HUES6 (cell line): Measurements from ENCODE around the gene RANGAP1.

Source experiments
- H3K27ac ChIP-seq: 2 replicates; pipeline ENCODE4 v1.7.0; 2013; ENCODE audit warnings: low read depth, mild to moderate bottlenecking, low read length, inconsistent platforms
- H3K27me3 ChIP-seq: 2 replicates; pipeline ENCODE4 v1.6.1; 2013; ENCODE audit warnings: low read length; ENCODE audit not compliant: control insufficient read depth, insufficient read depth
- H3K36me3 ChIP-seq: 2 replicates; pipeline ENCODE4 v1.6.1; 2013; ENCODE audit warnings: low read length; ENCODE audit not compliant: control insufficient read depth, insufficient read depth
- H3K4me1 ChIP-seq: 2 replicates; pipeline ENCODE4 v1.6.1; 2013; ENCODE audit warnings: low read length; ENCODE audit not compliant: control insufficient read depth, insufficient read depth
- H3K4me3 ChIP-seq: 2 replicates; pipeline ENCODE4 v1.5.1; 2013; ENCODE audit warnings: low read depth, low read length
- H3K9ac ChIP-seq: one replicate; pipeline ENCODE4 v1.6.1; 2013; ENCODE audit warnings: mild to moderate bottlenecking, low read length
- H3K9me3 ChIP-seq: 2 replicates; pipeline ENCODE4 v1.6.1; 2013; ENCODE audit warnings: low read depth, low read length; ENCODE audit not compliant: control insufficient read depth, insufficient read depth

Gene RANGAP1

DNA sequence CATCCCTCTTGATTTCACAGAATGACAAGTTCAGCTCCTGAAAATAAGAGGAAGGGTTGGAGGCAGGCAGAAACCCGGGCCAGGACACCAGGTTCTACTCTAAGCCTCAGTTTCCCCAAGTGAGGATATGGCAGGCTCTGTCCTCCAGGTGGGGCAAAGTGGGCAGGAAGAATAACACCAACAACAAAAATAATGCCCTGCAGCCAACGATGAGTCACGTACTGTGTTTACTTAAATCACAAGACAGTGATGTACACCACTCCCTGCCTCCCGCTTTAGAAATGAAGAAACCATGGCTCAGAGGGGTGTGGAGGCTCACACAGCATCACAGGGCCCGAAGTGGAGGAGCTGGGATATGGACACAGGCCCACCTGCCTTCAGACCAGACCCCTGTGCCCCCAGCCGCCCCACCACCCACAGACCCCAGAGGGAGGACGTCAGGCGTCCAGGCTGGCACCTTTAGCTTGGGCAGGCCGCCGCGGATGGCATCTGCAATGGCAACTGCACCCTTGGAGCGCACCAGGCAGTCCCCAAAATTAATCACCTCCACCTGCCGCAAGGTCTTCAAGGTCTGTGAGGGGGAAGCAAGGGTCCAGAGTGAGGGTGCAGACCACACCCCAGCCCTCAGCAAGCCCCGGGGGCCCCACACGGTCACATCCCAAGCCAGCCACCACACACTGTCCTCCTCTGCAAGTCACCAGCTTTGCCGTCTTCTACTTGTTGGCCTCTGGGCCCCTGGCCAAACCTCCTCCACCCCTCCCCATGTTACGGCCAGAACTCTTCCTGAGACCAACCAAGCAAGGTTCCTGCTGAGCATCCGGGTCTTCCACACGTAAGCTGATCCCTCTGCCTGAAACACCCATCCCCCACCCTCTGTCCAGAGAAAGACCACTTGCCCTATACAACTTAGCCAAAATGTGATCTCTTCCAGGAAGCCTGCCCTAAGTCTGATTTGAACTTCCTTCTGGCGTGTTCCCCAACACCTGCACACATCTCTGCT lies 29.4 kb downstream of the RANGAP1 start:
- H3K4me3 ChIP-seq, result no peak overlapping the region
- H3K9me3 ChIP-seq, result no peaks in the 10 kb centered on the region
- H3K27ac ChIP-seq, result 0 out of 2 replicates have a peak overlapping the region, but pooled peaks have one; percentile 22
- no peak overlapping the region for H3K9ac ChIP-seq
- H3K27me3 ChIP-seq, result no peaks in the 10 kb centered on the region
- peaks cover 95% of the 10 kb centered on the region for H3K36me3 ChIP-seq
- H3K4me1 ChIP-seq, result peaks cover 8% of the 10 kb centered on the region; the same call in 1 of the 2 replicates

- peaks cover 8% of the 10 kb centered on the region; the same call in 1 of the 2 replicates for H3K4me1 ChIP-seq
- no peak overlapping the region for H3K4me3 ChIP-seq
- H3K27ac ChIP-seq, result no peak overlapping the region
- H3K9me3 ChIP-seq, result no peaks in the 10 kb centered on the region
- H3K27me3 ChIP-seq, result no peaks in the 10 kb centered on the region
- H3K36me3 ChIP-seq, result peaks cover 96% of the 10 kb centered on the region
- H3K9ac ChIP-seq, result no peak overlapping the region
Measured at GRCh38 chr22:41254230-41254629, 31.8 kb downstream of the RANGAP1 start.

DNA sequence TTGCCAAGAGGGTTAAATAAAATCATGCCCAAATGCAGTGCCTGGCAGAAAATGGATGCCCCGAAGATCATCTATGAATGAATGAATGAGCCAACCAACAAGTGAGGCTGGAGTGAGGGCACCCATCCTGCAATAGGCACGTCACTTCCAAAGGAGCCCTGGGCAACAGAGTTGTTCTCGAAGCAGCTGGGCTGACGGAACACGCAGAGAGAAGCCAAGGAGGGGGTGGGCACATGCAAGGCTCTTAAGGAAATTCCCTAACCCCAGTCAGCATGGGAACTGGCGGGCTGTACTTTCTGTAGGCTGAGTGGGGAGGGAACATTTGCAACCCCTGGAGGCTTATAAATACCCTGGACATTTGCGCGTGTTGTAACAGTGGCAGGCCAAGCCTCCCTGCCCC lies 33.6 kb downstream of the RANGAP1 start:
- no peaks in the 10 kb centered on the region for H3K27me3 ChIP-seq
- H3K9ac ChIP-seq, result no peak overlapping the region
- no peak overlapping the region for H3K4me3 ChIP-seq
- H3K36me3 ChIP-seq, result peaks cover 96% of the 10 kb centered on the region
- H3K4me1 ChIP-seq, result peaks cover 5% of the 10 kb centered on the region; the same call in 1 of the 2 replicates
- H3K27ac ChIP-seq, result no peak overlapping the region
- no peaks in the 10 kb centered on the region for H3K9me3 ChIP-seq

DNA sequence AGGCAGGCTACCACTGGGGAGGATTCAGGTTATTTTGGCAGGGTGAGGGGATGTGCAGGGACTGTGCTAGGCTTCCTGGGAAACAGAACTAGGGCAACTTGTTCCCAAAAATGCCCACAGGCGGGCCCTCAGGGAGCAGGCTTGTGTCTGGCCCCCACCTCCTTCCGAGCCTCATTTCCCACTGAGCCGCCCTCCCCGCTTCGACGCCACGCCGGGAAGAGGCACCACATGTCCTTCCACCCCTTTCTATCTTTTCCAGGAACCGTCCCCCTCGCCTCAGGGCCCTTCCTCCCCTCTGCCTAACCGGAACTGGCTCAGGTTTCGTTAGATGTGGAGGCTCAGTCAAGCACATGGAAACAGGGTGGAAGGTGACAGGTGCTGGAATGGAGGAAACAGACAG lies 35.9 kb downstream of the RANGAP1 start:
- Histone ChIP-seq H3K36me3 (peaks cover 93% of the 10 kb centered on the region), H3K4me1 (no peaks in the 10 kb centered on the region), H3K27me3 (no peaks in the 10 kb centered on the region), H3K4me3 (no peak overlapping the region), H3K27ac (no peak overlapping the region), H3K9ac (no peak overlapping the region), H3K9me3 (no peaks in the 10 kb centered on the region)

DNA sequence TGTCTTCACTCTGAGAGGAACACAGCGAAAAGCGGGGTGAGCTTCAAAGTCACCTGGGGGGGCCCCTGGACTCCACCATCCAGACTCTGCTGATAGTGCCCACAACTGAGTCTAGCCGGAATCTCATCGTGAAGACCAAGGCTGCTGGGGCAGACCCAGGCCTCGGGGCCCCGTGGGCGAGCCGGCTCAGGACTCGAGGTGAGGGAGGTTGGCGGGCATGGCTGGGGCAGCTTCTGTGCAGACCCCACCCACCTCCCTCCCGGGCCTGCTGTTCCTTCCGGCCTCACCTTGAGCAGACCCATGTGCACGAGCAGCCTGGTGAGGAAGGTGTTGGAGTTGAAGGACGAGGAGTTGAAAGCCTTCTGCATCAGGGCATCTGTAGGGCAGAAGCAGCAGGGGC lies 36.5 kb downstream of the RANGAP1 start:
- Histone ChIP-seq H3K36me3 (peaks cover 93% of the 10 kb centered on the region), H3K4me1 (no peaks in the 10 kb centered on the region)

DNA sequence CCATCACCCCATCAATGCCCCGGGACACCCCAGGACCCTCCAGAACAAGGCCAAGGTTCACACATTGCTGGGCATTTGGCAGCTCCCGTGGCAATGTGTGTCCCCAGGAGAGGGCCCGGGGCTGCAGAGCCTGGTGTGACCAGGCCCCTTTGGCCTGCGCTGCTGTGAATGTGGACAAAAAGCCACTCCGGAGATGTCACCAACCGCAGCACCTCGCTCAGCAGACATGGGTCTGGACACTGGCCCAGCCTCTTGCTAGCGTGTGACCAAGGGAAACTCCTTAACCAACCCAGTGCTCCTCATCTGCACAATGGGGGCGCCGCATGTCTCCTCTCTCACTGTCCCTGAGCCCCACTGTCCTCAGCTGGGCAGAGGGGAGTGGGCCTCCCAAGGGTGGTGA lies 37.2 kb downstream of the RANGAP1 start:
- Histone ChIP-seq H3K36me3 (peaks cover 86% of the 10 kb centered on the region), H3K9ac (no peak overlapping the region)

More for the DNA sequence above, 36.5 kb downstream of the RANGAP1 start:
- no peak overlapping the region for H3K9ac ChIP-seq
- no peaks in the 10 kb centered on the region for H3K9me3 ChIP-seq
- no peak overlapping the region for H3K4me3 ChIP-seq
- no peaks in the 10 kb centered on the region for H3K27me3 ChIP-seq
- no peak overlapping the region for H3K27ac ChIP-seq

DNA sequence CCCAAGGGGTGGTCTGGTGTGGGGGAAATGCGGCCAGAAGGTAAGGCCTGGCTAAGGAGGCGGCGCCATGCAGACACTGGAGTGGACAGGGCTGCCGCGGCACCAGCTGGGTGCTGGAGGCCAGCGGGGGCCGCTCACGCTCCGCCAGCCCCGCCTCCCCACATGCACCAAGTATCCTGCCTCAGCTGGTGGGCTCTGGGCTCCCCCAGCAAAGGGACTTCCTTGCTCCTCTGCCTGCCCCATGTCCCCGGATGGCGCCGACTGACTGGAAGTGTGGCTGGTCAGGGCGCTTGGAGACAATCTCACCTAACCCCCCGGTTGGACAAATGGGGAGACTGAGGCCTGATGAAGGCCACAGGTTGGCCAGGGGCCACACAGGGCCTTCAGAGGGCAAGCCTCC lies 37.7 kb downstream of the RANGAP1 start:
- Histone ChIP-seq H3K9me3 (no peaks in the 10 kb centered on the region), H3K36me3 (peaks cover 82% of the 10 kb centered on the region), H3K27me3 (no peaks in the 10 kb centered on the region), H3K4me1 (no peaks in the 10 kb centered on the region), H3K9ac (no peak overlapping the region), H3K4me3 (no peak overlapping the region), H3K27ac (no peak overlapping the region)

More for the DNA sequence above, 37.2 kb downstream of the RANGAP1 start:
- H3K9me3 ChIP-seq, result no peaks in the 10 kb centered on the region
- no peaks in the 10 kb centered on the region for H3K27me3 ChIP-seq
- no peak overlapping the region for H3K4me3 ChIP-seq
- no peak overlapping the region for H3K27ac ChIP-seq
- no peaks in the 10 kb centered on the region for H3K4me1 ChIP-seq

GRCh38 chr22:41247703-41248102 lies 38.3 kb downstream of the RANGAP1 start:
- Histone ChIP-seq H3K27ac (no peak overlapping the region), H3K9me3 (no peaks in the 10 kb centered on the region), H3K36me3 (peaks cover 76% of the 10 kb centered on the region), H3K4me3 (no peak overlapping the region), H3K27me3 (no peaks in the 10 kb centered on the region), H3K9ac (no peak overlapping the region), H3K4me1 (no peaks in the 10 kb centered on the region)

DNA sequence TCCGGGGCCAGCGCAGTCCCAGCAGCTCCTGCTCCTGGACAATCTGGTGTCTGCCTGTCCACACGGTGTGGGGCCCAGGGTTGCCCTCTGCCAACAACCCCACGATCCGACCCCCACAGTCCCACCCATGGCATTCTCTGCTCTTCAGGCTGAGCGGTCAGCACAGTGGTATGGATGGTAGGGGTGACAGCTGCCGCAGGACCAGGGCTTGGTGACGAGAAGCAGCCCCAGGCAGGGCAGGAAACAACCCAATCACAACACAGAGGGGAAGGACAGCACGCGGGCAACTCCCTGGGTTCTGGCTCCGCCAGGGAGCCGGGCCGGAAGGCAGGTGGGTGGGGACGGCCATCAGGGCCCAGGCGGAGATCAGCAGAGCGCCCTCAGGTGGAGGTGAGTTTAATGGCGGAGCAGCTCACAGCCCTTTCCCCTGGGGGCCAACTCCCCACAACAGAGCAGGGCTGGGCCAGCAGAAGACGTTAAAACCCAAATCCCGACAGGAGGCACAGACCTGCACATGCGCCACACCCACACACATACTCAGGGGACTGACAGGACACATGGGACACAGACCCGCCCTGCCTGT lies 40.0 kb downstream of the RANGAP1 start:
- H3K27me3 ChIP-seq, result no peaks in the 10 kb centered on the region
- peaks cover 61% of the 10 kb centered on the region for H3K36me3 ChIP-seq
- H3K27ac ChIP-seq, result no peak overlapping the region

DNA sequence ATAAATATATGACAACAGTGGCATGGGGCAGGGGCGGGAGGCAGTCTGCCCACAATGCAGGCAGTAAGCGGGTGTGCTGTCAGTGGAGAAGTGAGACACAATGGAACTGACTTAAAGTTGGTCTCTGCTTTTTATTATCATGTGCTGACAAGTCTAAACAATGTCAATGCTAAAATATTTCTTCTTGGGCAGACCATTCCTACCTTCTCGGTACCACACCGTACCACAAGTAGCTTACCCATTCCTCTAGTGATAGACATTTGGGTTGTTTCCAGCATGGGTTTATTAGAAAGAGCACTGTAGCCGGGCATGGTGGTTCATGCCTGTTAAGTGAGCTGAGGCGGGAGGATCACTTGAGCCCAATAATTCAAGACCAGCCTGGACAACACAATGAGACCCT lies 42.6 kb downstream of the RANGAP1 start:
- no peak overlapping the region for H3K9ac ChIP-seq
- peaks cover 34% of the 10 kb centered on the region for H3K36me3 ChIP-seq
- no peak overlapping the region for H3K27ac ChIP-seq
- peaks cover 10% of the 10 kb centered on the region for H3K4me1 ChIP-seq
- no peaks in the 10 kb centered on the region for H3K9me3 ChIP-seq
- no peak overlapping the region for H3K4me3 ChIP-seq
- H3K27me3 ChIP-seq, result no peaks in the 10 kb centered on the region

More for the DNA sequence above, 40.0 kb downstream of the RANGAP1 start:
- no peaks in the 10 kb centered on the region for H3K4me1 ChIP-seq
- no peak overlapping the region for H3K9ac ChIP-seq
- H3K4me3 ChIP-seq, result no peak overlapping the region
- H3K9me3 ChIP-seq, result no peaks in the 10 kb centered on the region
